ENCODE data around the gene SARNP. TPM values are rescaled to one million over a fixed set of nuclear protein-coding genes. Genes with fewer than 3 reads are reported as not detected.

The SARNP gene
- total and polyA plus RNA-seq, 2 donors (not counting 1 experiment from before 2014, with no cell fraction given): 88.5 to 183 TPM

GRCh38 chr12:55726971-55727370 is 90.6 kb downstream of the SARNP start:
- Histone ChIP-seq H3K9me3 (ENCODE audit: control insufficient read depth, insufficient read depth, low read depth, low read length) (no peaks in the 10 kb centered on the region), H3K4me1 (ENCODE audit: control insufficient read depth, extremely low read depth, insufficient read depth, low read length) (peaks cover 30% of the 10 kb centered on the region)

GRCh38 chr12:55725556-55725955 is 92.0 kb downstream of the SARNP start:
- Histone ChIP-seq H3K9ac (ENCODE audit: insufficient read depth, low read length) (no peak overlapping the region), H3K27me3 (ENCODE audit: control insufficient read depth, insufficient read depth, low read length) (no peaks in the 10 kb centered on the region), H3K4me1 (ENCODE audit: control insufficient read depth, extremely low read depth, insufficient read depth, low read length) (peaks cover 36% of the 10 kb centered on the region), H3K4me2 (ENCODE audit: extremely low read depth, insufficient read depth, low read length) (peak overlapping the region; percentile 98), H2AFZ (ENCODE audit: low read length) (no peak overlapping the region), H3K27ac (ENCODE audit: insufficient read depth, low read length) (no peak overlapping the region), H4K20me1 (ENCODE audit: control insufficient read depth, extremely low read depth, insufficient read depth, low read length) (no peaks in the 10 kb centered on the region), H3K4me3 (replicated peaks in 1 of 4; ENCODE audit: control extremely low read depth in 1 of 4, insufficient read depth in 1 of 4, low read depth in 3 of 4, low read length in 4 of 4) (peak overlapping the region in 3 of 4 experiments; percentile 21 to 80 (median 38)), H3K79me2 (ENCODE audit: control insufficient read depth, insufficient read depth, low read length) (peaks cover 52% of the 10 kb centered on the region), H3K36me3 (ENCODE audit: control insufficient read depth, insufficient read depth, low read length) (peaks cover 19% of the 10 kb centered on the region), H3K9me3 (ENCODE audit: control insufficient read depth, insufficient read depth, low read depth, low read length) (no peaks in the 10 kb centered on the region)
- no peak for TF ChIP-seq CTCF (conservative IDR thresholded peaks at IDR 0.05 in 1 of 2, IDR thresholded peaks at IDR 0.05 in 1 of 2; ENCODE audit: low read depth in 1 of 2, low read length in 2 of 2)
- no peak for TF ChIP-seq EZH2 (IDR thresholded peaks at IDR 0.05; ENCODE audit: low read length, missing control alignments)
- DNase-seq (ENCODE audit: low read depth in 2 of 2): no peak

More at GRCh38 chr12:55726971-55727370, 90.6 kb downstream of the SARNP start:
- H4K20me1 ChIP-seq (ENCODE audit: control insufficient read depth, extremely low read depth, insufficient read depth, low read length): no peaks in the 10 kb centered on the region
- H2AFZ ChIP-seq (ENCODE audit: low read length): no peak overlapping the region
- no peaks in the 10 kb centered on the region for H3K27me3 ChIP-seq (ENCODE audit: control insufficient read depth, insufficient read depth, low read length)
- peak overlapping the region; percentile 99 for H3K27ac ChIP-seq (ENCODE audit: insufficient read depth, low read length)
- TF ChIP-seq CTCF (conservative IDR thresholded peaks at IDR 0.05 in 1 of 2, IDR thresholded peaks at IDR 0.05 in 1 of 2; ENCODE audit: low read depth in 1 of 2, low read length in 2 of 2) (no peak), EZH2 (IDR thresholded peaks at IDR 0.05; ENCODE audit: low read length, missing control alignments) (no peak)
- no peak for DNase-seq (ENCODE audit: low read depth in 2 of 2)
- peaks cover 56% of the 10 kb centered on the region for H3K79me2 ChIP-seq (ENCODE audit: control insufficient read depth, insufficient read depth, low read length)
- peak overlapping the region; percentile 96 for H3K9ac ChIP-seq (ENCODE audit: insufficient read depth, low read length)
- H3K36me3 ChIP-seq (ENCODE audit: control insufficient read depth, insufficient read depth, low read length): peaks cover 19% of the 10 kb centered on the region
- H3K4me2 ChIP-seq (ENCODE audit: extremely low read depth, insufficient read depth, low read length): peak overlapping the region; percentile 98
- H3K4me3 ChIP-seq (replicated peaks in 1 of 4; ENCODE audit: control extremely low read depth in 1 of 4, insufficient read depth in 1 of 4, low read depth in 3 of 4, low read length in 4 of 4): peak overlapping the region; percentile 80 to 93 (median 89)

- Histone ChIP-seq H3K79me2 (ENCODE audit: control insufficient read depth, insufficient read depth, low read length) (peaks cover 49% of the 10 kb centered on the region), H3K4me2 (ENCODE audit: extremely low read depth, insufficient read depth, low read length) (peak overlapping the region; percentile 98), H3K4me3 (replicated peaks in 1 of 4; ENCODE audit: control extremely low read depth in 1 of 4, insufficient read depth in 1 of 4, low read depth in 3 of 4, low read length in 4 of 4) (peak overlapping the region in 1 of 4 experiments; percentile 80), H3K9ac (ENCODE audit: insufficient read depth, low read length) (no peak overlapping the region), H3K9me3 (ENCODE audit: control insufficient read depth, insufficient read depth, low read depth, low read length) (no peaks in the 10 kb centered on the region), H2AFZ (ENCODE audit: low read length) (no peak overlapping the region), H3K27ac (ENCODE audit: insufficient read depth, low read length) (peak overlapping the region; percentile 16), H4K20me1 (ENCODE audit: control insufficient read depth, extremely low read depth, insufficient read depth, low read length) (no peaks in the 10 kb centered on the region), H3K4me1 (ENCODE audit: control insufficient read depth, extremely low read depth, insufficient read depth, low read length) (peaks cover 35% of the 10 kb centered on the region), H3K36me3 (ENCODE audit: control insufficient read depth, insufficient read depth, low read length) (peaks cover 19% of the 10 kb centered on the region), H3K27me3 (ENCODE audit: control insufficient read depth, insufficient read depth, low read length) (no peaks in the 10 kb centered on the region)
- TF ChIP-seq EZH2 (IDR thresholded peaks at IDR 0.05; ENCODE audit: low read length, missing control alignments) (no peak), CTCF (conservative IDR thresholded peaks at IDR 0.05 in 1 of 2, IDR thresholded peaks at IDR 0.05 in 1 of 2; ENCODE audit: low read depth in 1 of 2, low read length in 2 of 2) (no peak)
- no peak for DNase-seq (ENCODE audit: low read depth in 2 of 2)
Measured at GRCh38 chr12:55724940-55725309, 92.6 kb downstream of the SARNP start.
